Smooth muscle cell (in vitro differentiated cells): ENCODE data around the gene RAB9A. TPM values are rescaled to one million over a fixed set of nuclear protein-coding genes. Genes with fewer than 3 reads are reported as not detected.

Source experiments
- DNase-seq: peaks from one replicate; lab custom pipeline; 2025; ENCODE audit not compliant: unreplicated experiment; lab: John Stamatoyannopoulos, UW
- H2AFZ ChIP-seq: fragments of 200-600 bp; sonication (generic); 2 replicates; pipeline ENCODE4 v1.6.0; 2016; ENCODE audit warnings: antibody characterized with exemption, low read depth, mild to moderate bottlenecking
- H3F3A ChIP-seq: fragments of 200-600 bp; sonication (generic); 2 replicates; pipeline ENCODE4 v1.6.0; 2017; ENCODE audit warnings: antibody characterized with exemption, low read depth
- H3K27ac ChIP-seq: fragments of 200-600 bp; sonication (generic); 2 replicates; pipeline ENCODE4 v1.5.1; 2016; ENCODE audit warnings: low read depth, mild to moderate bottlenecking
- H3K27me3 ChIP-seq: fragments of 200-600 bp; sonication (generic); 2 replicates; pipeline ENCODE4 v1.6.1; 2016; ENCODE audit warnings: low read depth, mild to moderate bottlenecking
- H3K36me3 ChIP-seq: fragments of 200-600 bp; sonication (generic); 2 replicates; pipeline ENCODE4 v1.5.1; 2016; ENCODE audit warnings: low read depth
- H3K4me1 ChIP-seq: fragments of 200-600 bp; sonication (generic); 2 replicates; pipeline ENCODE4 v1.5.1; 2016; ENCODE audit warnings: low read depth
- H3K4me2 ChIP-seq: fragments of 200-600 bp; sonication (generic); 2 replicates; pipeline ENCODE4 v1.6.0; 2016; ENCODE audit warnings: mild to moderate bottlenecking
- H3K4me3 ChIP-seq: fragments of 200-600 bp; sonication (generic); 2 replicates; pipeline ENCODE4 v1.5.1; 2016; ENCODE audit warnings: mild to moderate bottlenecking
- H3K79me2 ChIP-seq: fragments of 200-600 bp; sonication (generic); 2 replicates; pipeline ENCODE4 v1.6.0; 2016; ENCODE audit warnings: low read depth, mild to moderate bottlenecking
- H3K9ac ChIP-seq: fragments of 200-600 bp; sonication (generic); 2 replicates; pipeline ENCODE4 v1.6.0; 2016; ENCODE audit warnings: low read depth
- H3K9me3 ChIP-seq: fragments of 200-600 bp; sonication (generic); replicated peaks from 2 replicates; pipeline ENCODE4 v1.5.1; 2016; ENCODE audit warnings: low read depth
- H4K20me1 ChIP-seq: fragments of 200-600 bp; sonication (generic); 2 replicates; pipeline ENCODE4 v1.6.0; 2016; ENCODE audit warnings: low read depth
- WGBS: methylation state at CpG from one replicate; pipeline ENCODE4 v1.1.7; 2016; ENCODE audit warnings: low lambda C conversion rate; 5-methylcytosine and 5-hydroxymethylcytosine counted together
- polyA plus RNA-seq: library from polyadenylated mRNA; unstranded; fragments of >200 nt; fragmentation: Nextera tagmentation; extraction: Ambion mirVana; gene quantifications from 2 replicates; pipeline ENCODE4 v1.2.1, GENCODE V29; 2016
- total RNA-seq: library from RNA; depleted of rRNA; stranded (reverse); fragments of >200 nt; gene quantifications from 2 replicates; pipeline ENCODE4 v1.2.3, GENCODE V29; 2014
- TF ChIP-seq, protein P1 (sequence below): fragments of 200-600 bp; sonication (generic); IDR thresholded peaks from 2 replicates; pipeline ENCODE4 v1.5.1; 2017; ENCODE audit warnings: borderline replicate concordance, mild to moderate bottlenecking, antibody characterized with exemption; ENCODE audit not compliant: insufficient read depth, poor library complexity, severe bottlenecking

The RAB9A gene
- total and polyA plus RNA-seq, 2 experiments from 2014 or later: 22.1 to 25.8 TPM

DNA sequence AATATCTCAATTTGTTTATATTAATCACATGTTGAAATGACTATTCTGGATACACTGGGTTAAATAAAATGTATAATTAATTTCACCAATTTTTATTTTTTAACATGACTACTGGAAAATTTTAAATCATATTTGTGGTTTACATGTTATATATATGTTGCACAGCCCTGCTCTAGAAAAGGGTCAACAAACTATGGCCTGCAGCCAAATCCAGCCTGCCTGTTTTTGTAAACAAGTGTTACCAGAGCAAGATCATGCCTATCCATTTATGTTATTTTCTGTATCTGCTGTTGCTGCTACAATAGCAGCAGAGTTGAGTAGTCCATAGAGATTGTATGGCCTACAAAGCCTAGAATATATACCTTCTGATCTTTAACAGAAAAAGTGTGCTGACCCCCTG, 34.8 kb upstream of the RAB9A start:
- no peaks in the 10 kb centered on the region for H3K4me1 ChIP-seq
- H3K9ac ChIP-seq: no peak overlapping the region
- H3K79me2 ChIP-seq: no peaks in the 10 kb centered on the region
- no peaks in the 10 kb centered on the region for H3K9me3 ChIP-seq
- H3K27me3 ChIP-seq: no peaks in the 10 kb centered on the region
- TF ChIP-seq, protein P1, sequence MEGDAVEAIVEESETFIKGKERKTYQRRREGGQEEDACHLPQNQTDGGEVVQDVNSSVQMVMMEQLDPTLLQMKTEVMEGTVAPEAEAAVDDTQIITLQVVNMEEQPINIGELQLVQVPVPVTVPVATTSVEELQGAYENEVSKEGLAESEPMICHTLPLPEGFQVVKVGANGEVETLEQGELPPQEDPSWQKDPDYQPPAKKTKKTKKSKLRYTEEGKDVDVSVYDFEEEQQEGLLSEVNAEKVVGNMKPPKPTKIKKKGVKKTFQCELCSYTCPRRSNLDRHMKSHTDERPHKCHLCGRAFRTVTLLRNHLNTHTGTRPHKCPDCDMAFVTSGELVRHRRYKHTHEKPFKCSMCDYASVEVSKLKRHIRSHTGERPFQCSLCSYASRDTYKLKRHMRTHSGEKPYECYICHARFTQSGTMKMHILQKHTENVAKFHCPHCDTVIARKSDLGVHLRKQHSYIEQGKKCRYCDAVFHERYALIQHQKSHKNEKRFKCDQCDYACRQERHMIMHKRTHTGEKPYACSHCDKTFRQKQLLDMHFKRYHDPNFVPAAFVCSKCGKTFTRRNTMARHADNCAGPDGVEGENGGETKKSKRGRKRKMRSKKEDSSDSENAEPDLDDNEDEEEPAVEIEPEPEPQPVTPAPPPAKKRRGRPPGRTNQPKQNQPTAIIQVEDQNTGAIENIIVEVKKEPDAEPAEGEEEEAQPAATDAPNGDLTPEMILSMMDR: no peak
- no peaks in the 10 kb centered on the region for H3F3A ChIP-seq
- DNase-seq: no peak
- no peak overlapping the region for H3K27ac ChIP-seq
- no peak overlapping the region for H2AFZ ChIP-seq
- peak overlapping the region; percentile 47 for H3K4me3 ChIP-seq
- peak overlapping the region; percentile 81 for H3K4me2 ChIP-seq
- H4K20me1 ChIP-seq: no peaks in the 10 kb centered on the region
- H3K36me3 ChIP-seq: no peaks in the 10 kb centered on the region

DNA sequence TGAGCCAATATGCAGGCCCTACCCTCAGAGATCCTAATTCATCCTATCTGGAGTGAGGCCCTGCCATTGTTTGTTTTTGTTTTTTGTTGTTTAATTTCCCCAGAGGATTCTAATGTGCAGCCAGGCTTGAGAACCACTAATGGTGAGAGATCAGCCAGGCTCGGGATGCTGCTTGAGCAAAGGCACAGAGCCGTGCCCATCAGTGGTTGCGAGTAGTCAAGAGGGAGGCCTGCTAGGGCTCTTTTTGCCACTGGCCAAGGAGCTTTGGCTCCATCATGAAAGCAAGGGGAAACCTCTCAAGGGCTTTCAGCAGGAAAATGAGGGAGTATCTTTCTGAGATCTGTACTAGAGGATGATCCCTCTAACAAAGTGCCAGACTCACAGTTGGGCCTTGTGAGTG, 33.3 kb upstream of the RAB9A start:
- Histone ChIP-seq H3K36me3 (no peaks in the 10 kb centered on the region), H2AFZ (no peak overlapping the region), H3K4me3 (no peak overlapping the region), H3K4me2 (no peak overlapping the region), H3K9me3 (no peaks in the 10 kb centered on the region), H3K27ac (no peak overlapping the region), H4K20me1 (no peaks in the 10 kb centered on the region), H3K9ac (no peak overlapping the region), H3K27me3 (no peaks in the 10 kb centered on the region), H3K79me2 (no peaks in the 10 kb centered on the region), H3K4me1 (no peaks in the 10 kb centered on the region), H3F3A (no peaks in the 10 kb centered on the region)
- TF ChIP-seq, protein P1: no peak
- no peak for DNase-seq
- WGBS: 81% methylated on average over 3 of the region's 3 CpGs

DNA sequence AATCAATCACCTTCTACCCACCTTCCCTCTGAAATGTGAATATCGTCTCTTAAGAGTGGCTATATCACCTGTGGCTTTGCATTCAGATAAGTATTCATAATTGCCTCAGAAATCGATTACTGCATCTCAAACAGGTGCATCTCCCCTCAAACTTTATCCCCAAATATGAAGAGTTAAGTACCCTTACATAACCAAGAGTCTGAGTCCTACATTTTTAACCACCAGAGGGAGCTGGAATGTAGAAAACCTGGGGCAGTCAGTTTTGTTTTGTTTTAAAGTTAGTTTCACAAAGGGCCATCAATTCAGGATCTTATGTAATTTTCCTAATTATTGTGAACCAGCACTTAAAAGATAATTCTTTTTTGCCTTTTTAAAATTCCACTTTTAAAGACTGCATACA, 30.3 kb upstream of the RAB9A start:
- TF ChIP-seq, protein P1: peak; percentile 66
- H2AFZ ChIP-seq: peak overlapping the region; percentile 56
- no peak for DNase-seq
- H3K27me3 ChIP-seq: no peaks in the 10 kb centered on the region
- no peaks in the 10 kb centered on the region for H3F3A ChIP-seq
- H3K36me3 ChIP-seq: no peaks in the 10 kb centered on the region
- no peaks in the 10 kb centered on the region for H4K20me1 ChIP-seq
- no peak overlapping the region for H3K4me2 ChIP-seq
- no peak overlapping the region for H3K9ac ChIP-seq
- WGBS: 25% methylated on average over 2 of the region's 2 CpGs
- H3K4me3 ChIP-seq: no peak overlapping the region
- no peaks in the 10 kb centered on the region for H3K4me1 ChIP-seq
- no peaks in the 10 kb centered on the region for H3K9me3 ChIP-seq
- H3K79me2 ChIP-seq: no peaks in the 10 kb centered on the region
- H3K27ac ChIP-seq: peak overlapping the region; percentile 28

DNA sequence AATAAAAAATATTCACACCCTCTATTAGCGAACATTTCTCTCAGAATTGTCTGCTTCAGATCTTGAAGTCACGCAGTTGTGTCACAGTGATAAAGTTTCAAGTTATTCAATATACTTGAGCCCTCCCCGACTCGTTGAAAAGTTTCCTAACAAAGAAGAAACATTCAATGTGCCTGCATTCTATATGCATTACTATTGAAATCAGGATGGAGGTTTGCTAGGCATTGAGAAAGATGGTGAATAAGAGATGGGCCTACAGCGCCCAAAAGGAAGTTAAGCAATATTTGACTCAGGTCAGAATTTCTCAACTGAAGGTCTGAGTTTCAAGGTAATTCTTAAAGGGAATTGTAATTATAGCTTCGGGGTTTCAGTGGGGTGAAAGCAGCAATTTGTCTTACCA, 29.9 kb upstream of the RAB9A start:
- H3K27ac ChIP-seq: peak overlapping the region; percentile 28
- no peaks in the 10 kb centered on the region for H3K4me1 ChIP-seq
- H3F3A ChIP-seq: no peaks in the 10 kb centered on the region
- no peak overlapping the region for H3K9ac ChIP-seq
- H3K4me2 ChIP-seq: no peak overlapping the region
- H3K79me2 ChIP-seq: no peaks in the 10 kb centered on the region
- H2AFZ ChIP-seq: peak overlapping the region; percentile 56
- TF ChIP-seq, protein P1: no peak
- H3K4me3 ChIP-seq: no peak overlapping the region
- no peaks in the 10 kb centered on the region for H3K27me3 ChIP-seq
- DNase-seq: no peak
- no peaks in the 10 kb centered on the region for H4K20me1 ChIP-seq
- no peaks in the 10 kb centered on the region for H3K36me3 ChIP-seq
- WGBS: 54% methylated on average over 6 of the region's 6 CpGs
- no peaks in the 10 kb centered on the region for H3K9me3 ChIP-seq
